Stimulated activated CD4-positive, alpha-beta T cell treated with anti-CD3 and anti-CD28 coated beads, TNF-alpha, amount 100 ng/mL, for 4 hours (primary cell): Measurements from ENCODE around the gene SIDT2.
"Not testable (repeated sequence)": the region's sequence is repeated elsewhere in the genome, so short reads cannot be mapped to it uniquely, and the experiment has no call there.

ENCODE experiments used
- DNase-seq, 3 experiments: peaks; one replicate each; pipeline ENCODE4 v3.0.0-alpha.2; 2020; ENCODE audit warnings: low read depth in 3 of 3

SIDT2 gene

DNA sequence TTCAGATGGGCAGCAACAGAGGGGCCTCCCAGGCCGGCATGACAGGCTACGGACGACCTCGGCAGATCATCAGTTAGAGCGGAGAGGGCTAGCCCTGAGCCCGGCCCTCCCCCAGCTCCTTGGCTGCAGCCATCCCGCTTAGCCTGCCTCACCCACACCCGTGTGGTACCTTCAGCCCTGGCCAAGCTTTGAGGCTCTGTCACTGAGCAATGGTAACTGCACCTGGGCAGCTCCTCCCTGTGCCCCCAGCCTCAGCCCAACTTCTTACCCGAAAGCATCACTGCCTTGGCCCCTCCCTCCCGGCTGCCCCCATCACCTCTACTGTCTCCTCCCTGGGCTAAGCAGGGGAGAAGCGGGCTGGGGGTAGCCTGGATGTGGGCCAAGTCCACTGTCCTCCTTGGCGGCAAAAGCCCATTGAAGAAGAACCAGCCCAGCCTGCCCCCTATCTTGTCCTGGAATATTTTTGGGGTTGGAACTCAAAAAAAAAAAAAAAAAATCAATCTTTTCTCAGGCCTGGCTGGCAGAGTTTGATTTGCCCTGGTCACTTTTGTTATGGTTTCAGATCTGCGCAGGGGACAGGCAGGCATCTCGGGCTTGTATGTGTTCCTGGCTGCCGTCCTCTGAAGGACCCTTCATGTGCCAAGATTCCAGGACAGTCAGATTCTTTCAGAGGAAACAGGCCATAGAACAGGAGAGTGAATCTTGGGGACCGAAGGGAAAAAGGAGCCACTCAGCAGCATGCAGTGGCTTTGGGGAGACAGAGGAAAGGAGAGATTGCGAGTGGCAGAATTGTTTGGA lies 25.9 kb downstream of the SIDT2 start:
- no peak for DNase-seq

DNA sequence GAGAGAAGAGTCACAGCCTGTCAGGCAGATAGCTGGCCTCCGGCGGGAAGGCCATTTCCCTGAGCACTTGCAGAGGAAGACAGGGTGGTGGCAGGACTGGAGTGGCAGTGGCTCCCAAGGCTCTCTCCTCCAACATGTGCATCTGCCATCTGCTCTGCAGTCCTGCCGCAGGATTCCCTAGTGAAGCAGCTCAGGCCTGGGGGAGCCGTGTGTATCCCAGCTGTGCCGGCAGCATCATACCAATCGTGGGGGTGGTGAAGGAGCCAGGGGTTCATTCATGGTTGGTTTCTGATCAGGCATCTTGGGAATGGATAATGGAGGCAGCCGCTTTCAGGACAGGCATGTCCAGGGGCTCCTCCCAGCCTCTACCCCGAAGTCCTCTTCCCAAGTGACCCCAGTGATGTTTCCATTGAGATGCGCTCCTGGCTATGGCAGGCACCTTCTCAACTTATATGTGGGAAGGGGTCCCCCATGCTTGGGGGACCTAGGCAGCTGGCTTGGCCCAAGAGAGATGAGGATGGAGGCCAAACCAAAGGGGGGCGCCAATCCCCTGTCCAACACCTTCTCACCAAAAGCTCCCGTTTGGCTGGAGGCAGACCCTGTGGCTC lies 26.8 kb downstream of the SIDT2 start:
- DNase-seq, result no peak

DNA sequence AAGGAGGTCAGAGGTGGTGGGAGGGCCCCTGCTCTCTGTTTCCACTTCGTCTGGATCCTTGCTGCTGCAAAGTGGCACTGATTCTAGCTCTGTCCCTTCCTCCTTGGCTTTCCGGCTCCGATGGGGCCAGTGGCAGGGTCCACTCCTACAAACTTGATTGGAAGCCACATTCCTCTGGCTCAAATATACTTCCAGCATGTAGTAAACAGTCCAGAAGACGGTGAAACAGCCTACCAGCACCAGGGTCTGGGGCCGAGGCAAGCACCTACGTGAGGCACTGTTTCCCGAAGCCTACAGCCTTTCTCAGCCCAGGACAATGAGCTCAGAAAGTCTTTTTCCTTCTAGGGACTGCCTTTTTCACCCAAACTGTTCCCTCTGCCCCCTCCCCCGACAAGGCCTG lies 27.6 kb downstream of the SIDT2 start:
- not testable (repeated sequence) for DNase-seq

DNA sequence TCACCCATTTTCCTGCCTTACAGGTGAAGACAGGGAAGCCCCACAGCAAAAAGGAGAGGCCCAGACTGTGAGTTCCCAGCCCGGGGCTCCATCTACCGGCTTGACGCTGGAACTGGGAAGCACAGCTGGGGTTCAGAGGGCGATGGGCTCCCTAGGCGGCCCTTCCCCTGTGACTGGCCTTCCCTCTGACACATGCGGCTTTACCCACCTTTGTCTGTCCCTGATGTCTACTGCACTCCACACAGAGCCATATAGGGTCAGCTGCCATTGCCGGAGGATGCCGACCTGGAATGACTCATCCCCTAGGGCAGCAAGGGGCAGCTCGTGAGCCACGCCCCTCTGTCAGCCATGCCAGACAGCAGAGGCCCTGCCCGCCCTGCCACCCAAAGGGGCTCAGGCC lies 28.3 kb downstream of the SIDT2 start:
- DNase-seq, result not testable (repeated sequence)

DNA sequence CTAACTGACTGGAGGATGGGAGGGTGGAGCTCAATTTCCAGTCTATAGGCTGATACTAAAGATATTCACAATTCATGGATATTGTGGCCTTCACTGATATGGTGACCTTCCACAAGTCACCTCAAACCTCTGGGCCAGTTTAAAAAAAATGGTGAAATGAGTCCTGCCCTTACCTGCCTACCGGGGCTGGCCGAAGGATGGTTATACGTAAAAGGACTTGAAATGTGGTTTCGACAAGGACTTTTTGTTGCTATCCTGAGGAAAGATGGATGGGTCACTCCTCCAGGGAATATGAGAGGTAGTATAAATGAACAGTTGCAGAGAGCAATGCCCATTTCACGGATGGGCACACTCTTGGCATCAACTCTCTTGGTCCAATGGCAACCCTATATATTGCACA lies 28.9 kb downstream of the SIDT2 start:
- DNase-seq, result not testable (repeated sequence)

DNA sequence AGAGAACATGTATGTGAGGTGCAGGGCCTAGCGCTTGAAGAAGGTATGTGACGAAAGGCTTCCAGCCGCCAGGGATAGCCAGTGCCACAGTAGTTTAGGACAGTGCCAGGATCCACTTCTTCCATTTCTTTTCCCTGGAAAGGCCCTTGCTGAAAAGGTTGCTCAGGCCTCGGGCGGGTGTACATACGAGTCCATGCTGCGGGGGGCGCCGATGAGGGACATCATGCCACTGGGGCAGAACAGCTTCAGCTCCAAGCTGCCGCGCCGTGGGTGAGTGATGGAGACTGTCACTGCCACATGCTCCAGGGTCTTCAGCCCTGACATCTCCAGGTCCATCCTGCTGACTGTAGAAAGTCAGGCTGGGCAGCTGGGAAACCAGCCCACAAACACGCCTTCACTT lies 30.2 kb downstream of the SIDT2 start:
- DNase-seq, result not testable (repeated sequence)

DNA sequence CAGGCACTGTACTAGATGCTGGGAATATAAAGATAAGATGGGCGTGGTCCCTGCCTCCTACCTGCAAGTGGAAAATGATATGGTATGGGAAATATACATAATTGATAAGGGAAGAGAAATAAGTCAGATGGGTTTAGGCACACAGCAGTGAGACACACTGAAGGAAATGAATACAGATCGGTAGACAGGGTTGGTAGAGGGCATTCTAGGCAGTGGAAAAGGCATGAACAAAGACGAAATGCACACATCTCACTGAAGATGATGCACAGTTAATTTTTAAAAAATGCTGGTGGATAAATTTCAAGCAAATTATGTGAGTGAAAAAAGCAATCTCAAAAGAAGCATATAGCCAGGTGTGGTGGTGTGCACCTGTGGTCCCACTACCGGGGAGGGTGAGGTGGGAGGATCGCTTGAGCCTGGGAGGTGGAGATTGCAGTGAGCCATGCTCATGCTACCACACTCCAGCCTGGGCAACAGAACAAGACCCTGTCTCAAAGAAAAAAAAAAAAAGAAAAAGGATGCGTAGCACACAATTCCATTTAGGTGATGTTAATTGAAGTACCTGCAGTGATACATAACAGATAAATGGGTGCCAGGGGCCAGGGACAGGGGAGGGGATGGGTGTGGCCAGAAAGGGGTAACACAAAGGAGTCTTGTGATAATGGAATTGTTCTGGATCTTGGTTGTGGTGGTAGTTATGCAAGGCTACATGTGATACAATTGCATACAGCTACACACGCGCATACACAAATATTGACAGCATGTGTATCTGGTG lies 31.0 kb downstream of the SIDT2 start:
- not testable (repeated sequence) for DNase-seq

DNA sequence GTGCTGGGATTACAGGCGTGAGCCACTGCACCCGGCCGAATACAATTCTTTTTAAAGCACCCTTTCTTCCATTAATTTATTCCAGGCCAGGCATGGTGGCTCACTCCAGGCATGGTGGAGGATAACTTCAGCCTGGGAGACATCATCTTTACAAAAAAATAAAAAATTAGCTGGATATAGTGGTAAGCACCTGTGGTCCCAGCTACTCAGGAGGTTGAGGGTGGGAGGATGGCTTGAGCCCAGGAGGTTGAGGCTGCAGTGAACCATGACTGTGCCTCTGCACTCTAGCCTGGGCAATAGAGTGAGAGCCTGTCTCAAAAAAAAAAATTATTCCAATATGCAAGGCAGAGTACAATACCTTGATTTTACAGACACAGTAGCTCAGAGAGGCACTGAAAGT lies 32.1 kb downstream of the SIDT2 start:
- DNase-seq, result no peak

DNA sequence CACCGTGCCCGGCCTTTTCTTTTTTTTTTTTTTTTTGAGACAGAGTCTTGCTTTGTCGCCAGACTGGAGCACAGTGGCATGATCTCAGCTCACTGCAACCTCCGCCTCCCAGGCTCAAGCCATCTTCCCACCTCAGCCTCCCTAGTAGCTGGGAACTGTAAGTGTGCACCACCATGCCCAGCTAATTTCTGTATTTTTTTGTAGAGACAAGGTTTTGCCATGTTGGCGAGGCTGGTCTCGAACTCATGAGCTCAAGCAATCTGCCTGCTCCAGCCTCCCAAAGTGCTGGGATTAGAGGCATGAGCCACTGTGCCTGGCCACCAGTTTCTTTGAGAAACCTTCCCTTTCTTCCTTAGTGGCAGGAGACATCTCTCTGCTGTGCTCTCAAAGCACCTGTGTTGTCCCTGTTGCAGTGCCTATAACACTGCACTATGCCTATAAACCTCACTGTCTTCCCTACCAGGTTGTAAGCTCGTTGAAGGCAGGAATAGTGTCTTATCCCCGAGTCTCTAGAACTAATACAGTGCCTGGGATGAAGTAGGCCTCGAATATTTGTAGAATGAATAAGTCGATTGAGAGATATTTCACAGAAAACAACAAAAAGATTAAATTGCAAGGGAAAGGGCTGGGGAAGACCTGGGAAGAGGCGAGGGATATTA lies 34.3 kb downstream of the SIDT2 start:
- no peak for DNase-seq

DNA sequence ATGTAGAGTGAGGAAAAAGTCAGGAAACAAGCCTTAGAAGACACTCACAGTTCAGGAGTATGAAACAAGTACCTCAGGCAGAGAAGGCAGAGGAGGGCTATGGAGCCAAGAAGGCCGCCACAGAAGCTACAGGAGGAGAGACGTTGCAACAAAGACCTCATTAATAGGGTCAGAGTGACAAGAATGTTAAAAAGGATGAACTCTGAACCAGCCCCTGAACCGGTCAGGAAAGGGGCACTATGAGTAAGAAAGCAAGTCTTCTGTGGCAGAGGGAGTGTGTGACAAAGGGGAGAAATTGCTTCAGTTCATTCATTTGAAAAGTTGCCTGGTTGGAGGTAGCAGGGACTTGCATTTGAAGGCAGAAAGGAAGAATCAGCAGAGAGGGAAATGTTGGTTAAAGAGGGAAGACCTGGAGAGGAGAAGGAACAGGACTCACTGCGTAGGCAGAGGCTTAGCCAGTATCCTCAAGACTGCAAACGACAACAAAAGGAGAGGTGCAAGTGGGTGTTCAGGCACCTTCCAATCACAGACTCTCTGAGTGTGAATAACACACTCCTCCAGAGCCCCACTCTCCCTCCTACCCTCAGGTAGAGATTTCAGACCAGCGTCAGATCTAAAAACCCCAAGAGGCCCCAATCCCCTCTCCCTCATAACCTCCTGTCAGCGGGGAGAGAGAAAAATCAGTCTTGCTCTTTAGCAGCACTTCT lies 36.0 kb downstream of the SIDT2 start:
- no peak for DNase-seq

DNA sequence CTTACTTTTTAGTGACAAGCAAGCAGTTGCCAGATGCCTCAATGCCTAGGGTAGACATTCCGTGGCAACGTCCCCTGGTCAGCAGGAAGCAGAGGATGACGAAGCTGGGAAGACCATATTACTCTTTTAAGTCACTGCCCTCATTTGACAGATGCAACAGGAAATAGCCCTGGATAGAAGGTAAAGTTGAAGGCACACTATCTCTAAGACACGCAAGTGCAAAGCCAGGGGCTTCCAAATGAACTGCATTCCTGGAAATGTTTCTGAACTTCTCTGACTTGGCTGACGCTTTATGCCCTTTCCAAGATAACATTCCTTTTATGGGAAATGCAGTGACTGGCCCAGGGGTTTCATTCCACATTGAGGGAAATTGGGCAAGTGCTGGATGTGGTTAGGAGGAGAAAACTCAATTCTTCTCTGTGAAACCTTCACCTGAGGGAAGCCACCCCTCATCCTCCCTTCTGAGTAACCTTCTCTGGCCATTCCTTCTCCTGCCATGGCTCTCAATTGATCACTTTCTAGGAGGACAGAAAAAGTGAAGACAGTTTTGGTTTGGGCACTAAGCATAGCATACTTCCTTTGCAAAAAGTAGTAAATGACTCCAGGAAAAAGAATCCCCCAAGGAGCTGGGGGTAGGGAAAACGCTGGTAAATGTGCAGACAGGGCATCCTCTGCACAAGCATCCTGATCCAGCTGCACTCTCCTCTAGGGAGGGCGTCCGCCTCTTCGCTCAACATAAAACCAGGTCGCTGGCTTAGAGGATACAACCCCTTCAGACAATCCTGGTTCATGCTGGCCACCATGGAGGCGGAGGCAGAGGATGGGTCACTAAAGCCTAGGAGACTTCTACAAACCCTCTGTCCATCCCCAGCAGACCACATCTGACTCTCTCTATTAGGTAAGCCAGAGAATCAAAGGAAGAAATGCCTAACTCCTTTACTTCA lies 38.9 kb downstream of the SIDT2 start:
- no peak for DNase-seq

DNA sequence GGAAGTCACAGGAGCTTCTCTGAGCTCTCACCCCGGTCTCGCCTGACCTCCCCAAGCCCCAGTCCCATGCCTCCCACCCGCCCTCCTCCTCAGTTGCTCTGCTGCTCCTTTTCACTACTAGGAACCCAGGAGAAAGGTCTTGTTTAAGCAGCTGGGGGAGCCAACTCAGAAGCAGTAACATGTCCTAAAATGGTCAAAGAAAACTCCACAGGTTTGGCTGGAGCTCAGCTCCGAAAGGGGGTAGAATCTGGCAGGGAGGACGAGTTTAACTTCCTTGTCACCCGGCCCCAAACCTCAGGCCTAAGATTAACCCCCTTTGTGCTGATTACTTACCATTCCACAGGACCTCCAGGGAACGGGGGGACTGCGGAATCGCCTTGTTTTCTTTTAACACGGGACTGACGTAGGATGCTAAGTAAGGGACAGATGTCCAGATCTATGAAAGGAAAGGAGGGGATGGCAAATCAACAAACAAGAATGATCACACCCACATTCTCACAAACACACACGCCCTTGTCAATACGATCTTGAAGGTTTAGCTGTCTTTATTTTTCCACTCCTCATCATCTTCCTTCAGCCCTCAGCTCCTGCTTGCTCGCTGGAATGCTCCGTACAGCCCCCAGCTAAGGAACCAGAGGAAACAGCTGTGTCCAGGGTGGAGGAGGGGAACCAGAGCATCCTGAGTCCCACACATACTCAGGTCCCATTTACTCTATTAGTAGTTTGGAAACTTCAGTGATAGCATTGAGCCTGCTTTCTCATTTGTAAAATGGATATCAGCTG lies 39.8 kb downstream of the SIDT2 start:
- DNase-seq, result no peak

DNA sequence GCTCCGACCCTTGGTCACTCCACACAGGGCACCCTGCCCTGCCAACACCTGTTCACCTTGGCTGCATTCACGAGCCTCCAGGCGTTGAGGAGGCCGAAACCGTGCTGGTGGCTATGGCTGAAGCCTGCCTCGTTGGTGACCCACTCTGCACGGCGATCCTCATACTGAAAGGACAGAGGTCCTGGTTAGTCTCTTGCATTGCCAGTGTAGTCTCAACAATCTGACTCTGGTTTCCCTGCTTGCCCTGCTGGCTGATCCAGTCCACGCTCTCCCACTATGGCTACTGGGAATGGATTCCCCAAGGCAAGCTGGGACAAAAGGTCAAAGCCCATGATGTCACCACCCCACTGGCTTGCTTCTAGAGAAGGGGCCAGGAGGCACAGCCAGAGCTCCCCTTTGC lies 40.5 kb downstream of the SIDT2 start:
- no peak for DNase-seq

DNA sequence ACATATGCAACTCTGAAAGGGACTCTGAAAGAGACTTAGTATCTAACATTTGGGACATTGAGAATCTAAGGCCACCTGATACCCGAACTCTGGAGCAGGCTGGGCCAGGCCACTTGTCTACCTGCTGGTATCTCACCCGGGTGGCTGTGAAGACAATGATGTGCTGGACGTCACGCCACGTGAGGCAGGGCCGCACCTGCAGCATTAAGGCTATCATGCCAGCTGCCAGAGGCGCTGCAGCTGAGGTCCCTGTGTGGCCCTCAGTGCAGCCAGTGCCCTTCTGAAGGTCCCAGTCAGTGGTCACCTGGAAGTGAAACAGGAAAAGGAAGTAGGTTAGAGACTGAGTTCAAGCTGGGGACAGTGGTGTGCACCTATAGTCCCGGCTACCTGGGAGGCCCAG lies 40.9 kb downstream of the SIDT2 start:
- no peak for DNase-seq

DNA sequence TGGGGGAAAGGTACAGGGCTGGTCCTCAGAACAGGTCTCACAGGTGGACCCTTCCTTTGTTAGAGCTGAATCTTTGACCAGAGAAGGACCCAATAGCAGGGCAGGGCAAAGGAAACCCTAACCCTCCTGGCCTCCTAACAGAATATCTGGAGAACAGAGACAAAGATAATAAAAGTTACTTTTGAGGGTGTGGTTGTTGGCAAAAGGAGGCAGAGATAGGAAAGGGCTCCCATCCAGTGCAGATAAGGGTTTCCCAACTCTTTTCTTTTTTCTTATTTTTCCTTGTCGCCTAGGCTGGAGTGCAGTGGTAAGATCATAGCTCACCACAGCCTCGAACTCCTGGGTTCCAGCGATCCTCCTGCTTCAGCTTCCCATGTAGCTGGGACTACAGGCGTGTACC lies 41.5 kb downstream of the SIDT2 start:
- DNase-seq, result no peak

DNA sequence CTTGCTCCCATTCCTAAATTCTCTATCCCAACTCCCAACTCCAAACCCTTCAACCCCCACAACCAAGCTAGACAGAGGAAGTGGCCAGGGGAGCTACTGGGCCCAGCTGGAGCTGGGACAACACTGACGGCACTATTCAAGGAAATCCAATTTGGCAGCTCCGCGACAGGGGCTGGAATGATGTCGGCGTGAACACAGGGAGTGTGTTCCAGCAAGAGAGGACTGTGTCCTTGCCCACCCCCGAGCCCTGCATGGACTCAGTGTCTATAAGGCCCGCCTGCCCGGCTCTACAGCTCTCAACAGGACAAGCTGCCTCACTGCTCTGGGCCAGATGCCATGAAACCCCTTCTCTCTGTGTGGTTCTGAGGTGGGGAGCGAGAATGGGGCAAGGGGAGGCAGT lies 42.0 kb downstream of the SIDT2 start:
- DNase-seq, result no peak

DNA sequence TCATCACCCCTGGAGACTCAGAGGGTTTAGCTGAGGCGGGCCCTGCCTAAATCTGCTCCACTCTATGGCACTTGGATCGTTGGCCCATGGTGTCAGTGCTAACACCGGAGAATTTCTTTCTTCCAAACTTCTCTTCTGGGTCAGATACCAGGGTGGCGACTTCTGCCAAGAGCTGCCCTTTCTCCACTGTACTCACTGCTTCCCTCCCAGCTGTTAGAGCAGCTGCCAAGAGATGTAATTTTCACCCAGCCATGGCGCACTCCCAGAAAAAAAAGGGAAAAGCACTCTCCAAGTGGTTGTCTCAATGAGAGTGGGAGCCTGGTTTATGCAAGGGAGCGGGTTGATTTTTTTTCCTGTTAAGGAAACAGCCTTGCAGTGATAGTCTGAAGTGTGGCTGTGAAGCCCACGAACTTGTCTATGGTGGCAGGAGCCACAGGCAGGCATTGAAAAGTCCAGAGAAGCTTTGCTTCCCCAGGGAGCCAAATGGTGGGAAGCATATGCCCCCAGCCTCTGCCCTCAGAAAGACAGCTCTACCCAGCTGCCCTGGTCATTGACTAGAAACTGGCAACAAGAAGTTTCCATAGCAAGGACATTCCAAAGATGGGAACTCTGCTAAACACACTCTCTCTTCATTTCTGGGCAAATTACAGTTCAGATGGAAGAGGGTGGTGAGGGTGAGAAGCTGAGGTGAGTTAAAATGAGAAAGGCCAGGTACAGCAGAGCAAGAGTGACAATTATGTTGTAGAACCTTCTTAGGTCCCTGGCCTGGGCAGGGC lies 42.6 kb downstream of the SIDT2 start:
- no peak for DNase-seq

DNA sequence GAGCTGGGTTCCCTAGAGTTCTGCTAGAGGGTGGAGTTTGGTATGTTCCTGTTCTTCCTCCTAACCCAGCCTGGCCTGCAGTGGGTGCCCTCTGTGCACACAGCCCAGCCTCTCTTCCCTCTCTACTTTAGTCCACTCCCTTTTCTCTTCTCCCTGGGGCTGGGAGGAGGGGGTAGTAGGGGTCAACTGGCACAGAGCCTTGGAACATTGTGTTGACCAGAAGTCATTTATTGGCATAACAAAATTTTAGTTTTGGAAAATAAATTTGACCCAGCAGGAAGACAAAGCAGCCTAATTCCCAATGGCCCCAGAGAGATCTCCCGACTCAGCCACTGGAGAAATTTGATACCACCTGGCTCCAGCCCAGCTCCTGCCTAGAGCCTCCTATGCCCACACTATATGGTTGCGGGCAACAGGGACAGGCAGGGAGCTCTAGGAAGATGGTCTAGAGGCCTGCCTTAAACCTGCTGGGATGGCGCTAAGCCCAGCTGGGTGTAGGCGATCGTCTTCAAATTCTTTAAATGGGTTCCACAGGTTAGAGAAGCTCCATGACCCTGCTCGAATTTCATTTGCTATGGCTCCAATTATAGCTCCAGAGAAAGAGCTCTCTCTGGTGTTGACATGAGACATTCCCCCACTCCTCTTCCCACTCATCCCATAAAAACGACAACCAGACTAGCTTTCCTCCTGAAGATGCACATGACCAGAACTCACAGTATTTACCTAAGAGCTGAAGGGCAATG lies 43.4 kb downstream of the SIDT2 start:
- DNase-seq, result no peak
